Suprapubic skin (tissue), 4 donors: ENCODE measurements around the gene TMEM114. TPM values are rescaled to one million over a fixed set of nuclear protein-coding genes. Genes with fewer than 3 reads are reported as not detected.

ENCODE experiments used
- DNase-seq, 2 donors: peaks; one replicate each; pipeline ENCODE4 v3.0.0-alpha.2; 2019; ENCODE audit warnings: low spot score in 2 of 2
- H3K27ac ChIP-seq: fragments of 200-600 bp; sonication (generic); one replicate; pipeline ENCODE4 v1.5.1; 2019
- H3K27me3 ChIP-seq: fragments of 200-600 bp; sonication (generic); one replicate; pipeline ENCODE4 v1.5.1; 2019
- H3K36me3 ChIP-seq: fragments of 200-600 bp; sonication (generic); one replicate; pipeline ENCODE4 v1.5.1; 2019
- H3K4me1 ChIP-seq: fragments of 200-600 bp; sonication (generic); one replicate; pipeline ENCODE4 v1.5.1; 2019
- H3K4me3 ChIP-seq: fragments of 200-600 bp; sonication (generic); one replicate; pipeline ENCODE4 v1.5.1; 2019; ENCODE audit warnings: mild to moderate bottlenecking
- H3K9me3 ChIP-seq: fragments of 200-600 bp; sonication (generic); one replicate; pipeline ENCODE4 v1.5.1; 2019
- EP300 ChIP-seq: sonication (generic); formaldehyde crosslinking; IDR thresholded peaks from one replicate; pipeline ENCODE4 v1.6.1; 2017; ENCODE audit warnings: antibody characterized with exemption
- POLR2A ChIP-seq, 2 donors: fragments of 450-650 bp; IDR thresholded peaks; one replicate each; pipeline ENCODE4 v1.6.1; 2017; ENCODE audit warnings: antibody characterized with exemption in 2 of 2, mild to moderate bottlenecking in 2 of 2, moderate library complexity in 2 of 2
- POLR2AphosphoS5 ChIP-seq, 3 donors: sonication (generic); formaldehyde crosslinking; IDR thresholded peaks; one replicate each; pipeline ENCODE4 v1.6.1; 2017; ENCODE audit warnings: antibody characterized with exemption in 3 of 3
- WGBS: methylation state at CpG from one replicate; pipeline ENCODE4 v1.1.5; 2018; 5-methylcytosine and 5-hydroxymethylcytosine counted together
- total RNA-seq, 4 donors: library from RNA; depleted of rRNA; stranded (reverse); fragments of >200 nt; gene quantifications; one replicate each; pipeline ENCODE4 v1.1.0, GENCODE V29; 2016
- TF ChIP-seq, protein P1 (sequence below), 2 donors: fragments of 200-600 bp in 1 of 2; fragments of 450-650 bp in 1 of 2; sonication (generic) in 1 of 2; IDR thresholded peaks; one replicate each; pipeline ENCODE4 v1.5.1; 2016 to 2019; ENCODE audit warnings: antibody characterized with exemption in 2 of 2, mild to moderate bottlenecking in 1 of 2, moderate library complexity in 1 of 2

Gene TMEM114
- total RNA-seq, 4 donors from 2014 or later, result not detected

DNA sequence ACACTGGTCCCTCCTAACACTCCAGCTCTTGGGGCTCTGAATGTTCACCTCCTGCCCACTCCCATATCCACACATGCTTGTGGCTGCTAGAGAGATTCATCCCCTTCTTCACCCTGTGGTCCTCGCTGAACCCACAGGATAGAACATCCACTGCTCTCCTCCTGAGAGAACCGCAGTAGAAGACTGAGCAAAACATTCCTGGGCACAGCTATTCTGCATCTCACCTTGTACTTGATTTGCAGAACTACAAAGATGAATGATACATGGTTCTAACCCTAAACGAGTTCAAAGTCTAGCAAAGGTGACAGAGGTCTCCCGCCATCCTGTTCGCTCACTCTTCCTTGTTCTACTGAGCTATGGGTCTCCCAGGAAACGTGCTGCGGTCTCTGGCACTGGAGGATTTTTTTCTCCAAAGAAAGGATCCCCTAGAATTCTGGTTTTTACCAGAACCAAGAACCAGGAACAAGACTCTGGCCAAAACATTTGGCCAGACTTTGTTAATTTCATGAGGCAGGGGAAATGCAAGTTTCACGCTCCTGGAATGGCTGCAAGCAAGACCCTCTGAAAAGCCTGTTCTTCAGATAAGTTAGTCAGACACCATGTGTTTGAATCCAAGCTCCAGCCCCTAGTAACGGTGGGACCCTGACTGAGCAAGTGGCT lies 39.5 kb downstream of the TMEM114 start:
- no peaks in the 10 kb centered on the region for H3K4me1 ChIP-seq

DNA sequence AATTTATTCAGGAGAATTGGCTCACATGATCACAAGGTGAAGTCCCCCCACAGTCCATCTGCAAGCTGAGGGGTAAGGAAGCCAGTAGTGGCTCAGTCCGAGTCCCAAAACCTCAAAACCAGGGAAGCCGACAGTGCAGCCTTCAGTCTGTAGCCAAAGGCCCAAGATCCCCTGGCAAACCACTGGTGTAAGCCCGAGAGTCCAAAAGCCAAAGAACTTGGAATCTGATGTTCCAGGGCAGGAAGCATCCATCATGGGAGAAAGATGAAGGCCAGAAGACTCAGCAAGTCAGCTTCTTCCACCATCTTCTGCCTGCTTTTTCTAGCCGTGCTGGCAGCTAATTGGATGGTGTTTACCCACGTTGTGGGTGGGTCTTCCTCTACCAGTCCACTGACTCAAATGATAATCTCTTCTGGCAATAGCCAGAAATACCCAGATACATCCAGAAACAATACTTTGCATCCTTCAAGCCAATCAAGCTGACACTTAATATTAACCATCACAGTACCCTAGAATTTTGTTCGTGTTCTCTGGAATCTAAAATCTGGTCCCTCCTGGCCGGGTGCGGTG lies 40.4 kb downstream of the TMEM114 start:
- WGBS, result 78% methylated on average over 8 of the region's 8 CpGs
- peaks cover 42% of the 10 kb centered on the region for H3K27me3 ChIP-seq
- TF ChIP-seq, protein P1, sequence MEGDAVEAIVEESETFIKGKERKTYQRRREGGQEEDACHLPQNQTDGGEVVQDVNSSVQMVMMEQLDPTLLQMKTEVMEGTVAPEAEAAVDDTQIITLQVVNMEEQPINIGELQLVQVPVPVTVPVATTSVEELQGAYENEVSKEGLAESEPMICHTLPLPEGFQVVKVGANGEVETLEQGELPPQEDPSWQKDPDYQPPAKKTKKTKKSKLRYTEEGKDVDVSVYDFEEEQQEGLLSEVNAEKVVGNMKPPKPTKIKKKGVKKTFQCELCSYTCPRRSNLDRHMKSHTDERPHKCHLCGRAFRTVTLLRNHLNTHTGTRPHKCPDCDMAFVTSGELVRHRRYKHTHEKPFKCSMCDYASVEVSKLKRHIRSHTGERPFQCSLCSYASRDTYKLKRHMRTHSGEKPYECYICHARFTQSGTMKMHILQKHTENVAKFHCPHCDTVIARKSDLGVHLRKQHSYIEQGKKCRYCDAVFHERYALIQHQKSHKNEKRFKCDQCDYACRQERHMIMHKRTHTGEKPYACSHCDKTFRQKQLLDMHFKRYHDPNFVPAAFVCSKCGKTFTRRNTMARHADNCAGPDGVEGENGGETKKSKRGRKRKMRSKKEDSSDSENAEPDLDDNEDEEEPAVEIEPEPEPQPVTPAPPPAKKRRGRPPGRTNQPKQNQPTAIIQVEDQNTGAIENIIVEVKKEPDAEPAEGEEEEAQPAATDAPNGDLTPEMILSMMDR (IDR thresholded peaks at IDR 0.05), result no peak
- no peak for TF ChIP-seq POLR2AphosphoS5 (IDR thresholded peaks at IDR 0.05)
- TF ChIP-seq POLR2A (IDR thresholded peaks at IDR 0.05), result no peak
- TF ChIP-seq EP300, result no peak
- H3K27ac ChIP-seq, result no peak overlapping the region
- DNase-seq, result no peak
- no peaks in the 10 kb centered on the region for H3K4me1 ChIP-seq
- H3K4me3 ChIP-seq, result no peak overlapping the region
- no peaks in the 10 kb centered on the region for H3K9me3 ChIP-seq
- H3K36me3 ChIP-seq, result no peaks in the 10 kb centered on the region

More for the DNA sequence above, 39.5 kb downstream of the TMEM114 start:
- no peaks in the 10 kb centered on the region for H3K9me3 ChIP-seq
- H3K27me3 ChIP-seq, result peaks cover 51% of the 10 kb centered on the region
- 62% methylated on average over 9 of the region's 9 CpGs for WGBS
- no peak overlapping the region for H3K27ac ChIP-seq
- no peak overlapping the region for H3K4me3 ChIP-seq
- TF ChIP-seq, protein P1 (IDR thresholded peaks at IDR 0.05), result no peak
- TF ChIP-seq EP300, result no peak
- no peak for TF ChIP-seq POLR2AphosphoS5 (IDR thresholded peaks at IDR 0.05)
- no peak for TF ChIP-seq POLR2A (IDR thresholded peaks at IDR 0.05)
- H3K36me3 ChIP-seq, result no peaks in the 10 kb centered on the region
- DNase-seq, result no peak

DNA sequence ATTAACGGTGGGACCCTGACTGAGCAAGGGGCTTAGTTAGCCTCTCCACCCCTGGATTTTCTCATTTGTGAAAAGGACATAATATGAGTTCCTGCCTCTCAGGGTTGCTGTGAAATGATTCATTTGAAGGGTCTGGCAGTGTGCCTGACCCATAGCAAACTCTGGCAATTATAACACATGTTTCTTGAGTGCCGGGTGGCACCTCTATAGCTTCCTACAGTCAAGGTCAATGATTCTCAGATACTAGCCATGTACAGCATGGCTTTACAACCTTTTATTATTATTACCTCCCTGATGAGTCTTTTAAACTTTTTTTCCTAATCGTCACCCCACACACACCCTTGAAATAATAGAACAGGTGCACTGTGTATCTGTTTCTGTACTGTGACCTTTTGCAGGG lies 42.1 kb downstream of the TMEM114 start:
- H3K9me3 ChIP-seq, result no peaks in the 10 kb centered on the region
- TF ChIP-seq POLR2A (IDR thresholded peaks at IDR 0.05) (no peak), EP300 (no peak)
- TF ChIP-seq, protein P1 (IDR thresholded peaks at IDR 0.05), result no peak
- 61% methylated on average over 3 of the region's 3 CpGs for WGBS

DNA sequence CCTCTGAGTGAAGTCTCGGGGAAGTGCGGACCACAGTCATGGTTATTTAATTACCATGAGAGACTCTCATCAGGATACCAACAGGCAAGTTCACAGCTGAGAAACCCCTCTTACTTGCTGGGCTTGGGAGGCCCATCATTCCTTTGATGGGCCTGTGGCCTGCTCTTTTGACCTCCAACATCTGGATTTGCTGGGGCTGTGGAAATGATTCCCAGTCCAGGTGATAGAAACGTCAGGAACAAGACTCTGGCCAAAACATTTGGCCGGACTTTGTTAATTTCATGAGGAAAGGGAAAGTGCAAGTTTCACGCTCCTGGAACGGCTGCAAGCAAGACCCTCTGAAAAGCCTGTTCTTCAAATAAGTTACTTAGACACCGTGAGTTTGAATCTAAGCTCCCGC lies 42.5 kb downstream of the TMEM114 start:
- H3K36me3 ChIP-seq, result no peaks in the 10 kb centered on the region
- no peaks in the 10 kb centered on the region for H3K4me1 ChIP-seq
- no peaks in the 10 kb centered on the region for H3K9me3 ChIP-seq
- TF ChIP-seq POLR2AphosphoS5 (IDR thresholded peaks at IDR 0.05) (no peak), POLR2A (IDR thresholded peaks at IDR 0.05) (no peak), EP300 (no peak)
- TF ChIP-seq, protein P1 (IDR thresholded peaks at IDR 0.05), result no peak
- no peak overlapping the region for H3K4me3 ChIP-seq
- peaks cover 26% of the 10 kb centered on the region for H3K27me3 ChIP-seq
- H3K27ac ChIP-seq, result no peak overlapping the region
- 63% methylated on average over 8 of the region's 8 CpGs for WGBS
- DNase-seq, result peak in 1 of 2 donors; percentile 15

More for the DNA sequence above, 42.1 kb downstream of the TMEM114 start:
- Histone ChIP-seq H3K4me1 (no peaks in the 10 kb centered on the region), H3K27ac (no peak overlapping the region), H3K36me3 (no peaks in the 10 kb centered on the region), H3K4me3 (no peak overlapping the region), H3K27me3 (peaks cover 29% of the 10 kb centered on the region)
- peak in 1 of 2 donors; percentile 15 for DNase-seq

DNA sequence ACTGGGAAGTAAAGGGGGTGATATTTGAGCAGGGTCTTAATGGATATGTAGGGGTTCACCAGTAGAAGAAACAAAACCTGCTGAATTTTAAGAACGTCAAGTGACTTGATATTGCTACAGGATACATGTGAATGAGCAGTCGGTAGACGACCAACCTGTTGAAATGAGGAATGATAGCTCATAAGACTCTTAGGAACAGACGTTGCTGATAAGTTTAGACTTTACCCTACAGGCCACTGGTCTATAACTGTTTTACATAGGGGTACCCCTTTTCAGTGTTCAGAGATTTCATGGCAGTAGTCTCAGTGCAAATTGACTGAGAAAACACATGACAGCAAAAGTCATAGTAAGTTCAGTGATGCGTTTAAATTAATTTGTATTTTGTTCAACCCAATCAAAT lies 45.9 kb downstream of the TMEM114 start:
- no peak for DNase-seq
- H3K27ac ChIP-seq, result no peak overlapping the region
- WGBS, result 80% methylated on average over 5 of the region's 5 CpGs
- TF ChIP-seq POLR2AphosphoS5 (IDR thresholded peaks at IDR 0.05), result no peak
- TF ChIP-seq POLR2A (IDR thresholded peaks at IDR 0.05), result no peak
- TF ChIP-seq, protein P1 (IDR thresholded peaks at IDR 0.05), result no peak
- TF ChIP-seq EP300, result no peak
- no peaks in the 10 kb centered on the region for H3K36me3 ChIP-seq
- no peaks in the 10 kb centered on the region for H3K4me1 ChIP-seq
- peaks cover 5% of the 10 kb centered on the region for H3K27me3 ChIP-seq
- no peak overlapping the region for H3K4me3 ChIP-seq
- H3K9me3 ChIP-seq, result no peaks in the 10 kb centered on the region
